HG03571 (cell line): ENCODE data around the gene CLPTM1.
A peak's percentile ranks its signal among the peaks of the same experiment; 100 is the strongest.
"Not testable (repeated sequence)": the region's sequence is repeated elsewhere in the genome, so short reads cannot be mapped to it uniquely, and the experiment has no call there.

Experiments used
- ATAC-seq: cut with Tn5 transposase; IDR thresholded peaks from one replicate; pipeline ENCODE4 v1.9.1; 2021; ENCODE audit not compliant: unreplicated experiment

The CLPTM1 gene

GRCh38 chr19:44942067-44942571, 13.1 kb upstream of the CLPTM1 start, which contains the start of gene APOC4:
TSS of gene APOC4 (plus strand) at chr19:44942237. CDS start at chr19:44942278, 41 bp downstream.
- ATAC-seq, result no peak

DNA sequence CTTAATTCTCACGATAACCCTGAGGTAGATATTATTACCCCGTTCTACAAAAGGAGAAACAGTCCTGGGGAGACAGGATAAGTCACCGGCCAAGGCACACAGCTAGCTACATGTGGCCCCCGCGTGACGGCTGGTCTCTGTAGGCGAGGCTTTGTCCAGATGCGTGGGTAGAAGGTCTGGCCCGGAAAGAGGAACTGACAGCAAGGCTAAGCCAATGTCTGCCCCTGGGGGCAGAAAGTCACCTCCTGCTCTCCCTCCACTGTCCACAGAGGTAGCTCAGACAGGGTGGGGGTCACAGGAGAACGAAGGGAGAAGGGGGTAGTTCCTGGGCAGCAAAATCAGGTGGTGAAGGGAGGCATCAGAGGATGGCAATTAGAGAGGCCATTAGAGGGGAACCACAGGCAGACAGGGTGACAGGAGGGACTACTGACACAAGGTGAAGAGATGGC, 11.4 kb upstream of the CLPTM1 start:
- no peak for ATAC-seq

GRCh38 chr19:44947041-44947581, 8.1 kb upstream of the CLPTM1 start:
- ATAC-seq, result no peak

DNA sequence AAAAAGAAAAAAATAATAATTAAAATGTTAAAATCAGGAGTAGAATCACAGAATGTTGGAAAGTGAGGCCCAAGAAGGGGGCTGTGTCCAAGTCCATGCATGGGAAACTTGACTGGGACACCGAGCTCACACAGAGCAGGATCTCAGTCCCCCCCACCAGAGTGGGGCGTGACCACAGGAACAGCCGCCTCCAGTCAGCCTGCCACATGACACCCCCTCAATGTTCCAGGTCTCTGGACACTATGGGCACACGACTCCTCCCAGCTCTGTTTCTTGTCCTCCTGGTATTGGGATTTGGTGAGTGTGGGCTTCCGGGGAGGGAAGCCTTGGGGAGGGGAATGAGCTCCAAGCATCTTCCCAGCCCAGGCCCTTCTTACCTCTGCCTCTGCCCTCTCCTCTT, 6.9 kb upstream of the CLPTM1 start:
- ATAC-seq, result no peak

DNA sequence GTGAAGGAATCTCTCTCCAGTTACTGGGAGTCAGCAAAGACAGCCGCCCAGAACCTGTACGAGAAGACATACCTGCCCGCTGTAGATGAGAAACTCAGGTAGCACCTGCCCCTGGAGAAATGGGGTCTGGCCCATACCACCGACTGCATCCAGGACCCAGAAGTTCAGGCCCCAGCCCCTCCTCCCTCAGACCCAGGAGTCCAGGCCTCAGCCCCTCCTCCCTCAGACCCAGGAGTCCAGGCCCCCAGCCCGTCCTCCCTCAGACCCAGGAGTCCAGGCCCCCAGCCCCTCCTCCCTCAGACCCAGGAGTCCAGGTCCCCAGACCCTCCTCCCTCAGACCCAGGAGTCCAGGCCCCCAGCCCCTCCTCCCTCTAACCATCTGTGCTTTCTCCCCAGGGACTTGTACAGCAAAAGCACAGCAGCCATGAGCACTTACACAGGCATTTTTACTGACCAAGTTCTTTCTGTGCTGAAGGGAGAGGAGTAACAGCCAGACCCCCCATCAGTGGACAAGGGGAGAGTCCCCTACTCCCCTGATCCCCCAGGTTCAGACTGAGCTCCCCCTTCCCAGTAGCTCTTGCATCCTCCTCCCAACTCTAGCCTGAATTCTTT, 6.3 kb upstream of the CLPTM1 start:
- no peak for ATAC-seq

- no peak for ATAC-seq
Observed at GRCh38 chr19:44949550-44949949, 5.6 kb upstream of the CLPTM1 start.

GRCh38 chr19:44951179-44952159, 3.7 kb upstream of the CLPTM1 start:
- no peak for ATAC-seq

DNA sequence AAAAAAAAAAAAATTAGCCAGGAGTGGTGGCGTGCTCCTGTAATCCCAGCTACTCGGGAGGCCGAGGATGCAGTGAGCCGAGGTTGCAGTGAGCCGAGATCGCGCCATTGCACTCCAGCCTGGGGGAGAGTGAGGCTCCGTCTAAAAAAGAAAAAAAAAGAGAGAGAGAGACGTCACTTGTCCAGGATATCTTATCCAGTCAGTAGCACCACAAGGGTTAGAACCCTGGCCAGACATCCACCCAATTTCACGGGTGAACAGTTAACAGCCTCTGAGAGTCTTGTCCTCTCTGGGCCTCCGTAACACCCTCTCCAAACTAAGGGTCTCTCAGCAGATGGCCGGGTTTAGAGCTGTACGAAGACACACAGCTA, 917 bp upstream of the CLPTM1 start:
- no peak for ATAC-seq

DNA sequence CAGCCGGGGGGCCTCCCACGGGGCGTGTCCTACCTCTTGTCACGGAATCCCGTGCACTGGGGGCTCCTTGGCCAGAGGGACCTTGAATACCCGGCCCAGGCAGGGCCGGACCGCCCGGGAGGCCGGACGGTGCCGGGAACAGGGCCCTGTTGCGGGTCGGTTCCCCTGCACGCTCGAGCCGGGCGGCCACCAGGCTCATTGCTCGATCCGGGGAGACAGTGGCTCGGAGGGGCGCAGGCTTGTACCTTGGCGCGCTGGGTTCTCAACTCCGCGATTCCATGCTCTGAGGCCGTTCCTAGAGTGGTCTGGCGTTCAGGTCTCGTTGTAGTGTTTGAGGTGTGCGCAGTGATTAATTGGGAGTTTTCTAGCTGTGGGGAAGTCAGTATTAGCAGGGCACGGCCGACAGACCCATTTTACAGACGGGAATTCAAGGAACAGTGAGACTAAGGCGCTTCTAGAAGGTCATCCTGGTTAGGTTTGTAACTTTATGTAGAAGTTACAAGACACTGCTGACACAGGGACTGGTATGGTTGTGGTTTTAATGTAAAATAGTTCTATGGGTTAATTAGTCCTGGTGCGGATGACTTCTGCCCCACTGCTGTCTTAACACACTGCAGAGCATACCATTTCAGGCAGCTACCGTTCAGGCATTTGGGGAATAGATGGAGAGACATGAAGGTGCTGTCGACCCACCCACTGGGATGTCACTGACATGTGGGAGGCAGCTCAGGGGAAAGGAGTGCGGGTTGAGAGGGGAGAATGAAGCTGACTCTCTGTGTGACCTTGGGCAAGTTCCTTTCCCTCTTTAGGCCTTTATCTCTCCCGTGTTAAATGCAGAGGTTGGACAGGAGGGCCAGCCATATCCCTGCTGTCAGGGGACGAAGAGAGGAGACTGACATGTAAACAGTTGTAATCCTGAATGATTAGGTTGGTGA, 592 bp downstream of the CLPTM1 start:
- peak; percentile 19 for ATAC-seq

DNA sequence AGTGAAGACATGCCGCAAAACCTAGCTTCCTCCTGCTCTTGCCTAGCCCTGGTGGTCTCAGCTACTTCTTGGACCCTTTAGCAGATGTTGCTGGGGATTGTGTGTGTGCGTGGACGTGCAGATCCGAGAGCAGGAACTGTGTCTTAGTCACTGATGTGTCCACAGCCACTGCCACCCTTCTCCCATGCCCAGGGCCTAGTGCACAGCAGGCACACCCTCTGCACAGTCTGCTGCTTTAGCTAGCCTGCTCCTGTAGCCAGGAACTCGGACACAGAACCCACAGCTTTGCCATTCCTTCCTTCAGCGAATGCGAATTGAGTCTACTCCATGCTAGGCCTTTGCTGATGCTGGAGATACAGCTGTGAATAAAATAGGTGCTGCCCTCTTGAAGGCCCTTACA, 2.3 kb downstream of the CLPTM1 start:
- no peak for ATAC-seq

GRCh38 chr19:44958090-44958489, 2.9 kb downstream of the CLPTM1 start:
- ATAC-seq, result no peak

DNA sequence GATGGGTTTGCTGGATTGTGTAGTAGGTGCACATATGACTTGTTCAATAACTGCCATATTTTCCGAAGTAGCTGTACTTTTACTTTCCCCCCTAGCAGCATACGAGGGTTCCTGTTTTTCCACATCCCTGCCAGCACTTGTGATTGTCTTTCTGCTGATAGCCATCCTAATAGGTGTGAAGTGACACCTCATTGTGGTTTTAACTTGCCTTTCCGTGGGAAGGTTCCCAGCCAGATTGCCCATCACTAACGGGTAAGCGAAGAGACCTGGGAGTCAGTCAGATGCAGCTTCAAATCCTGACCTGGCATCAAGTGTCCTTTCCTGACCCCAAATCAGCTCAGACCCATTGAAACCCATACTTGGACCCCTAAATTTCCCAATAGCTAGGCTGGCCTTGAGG, 4.5 kb downstream of the CLPTM1 start:
- no peak for ATAC-seq

GRCh38 chr19:44960906-44961728, 5.9 kb downstream of the CLPTM1 start:
- ATAC-seq, result no peak

DNA sequence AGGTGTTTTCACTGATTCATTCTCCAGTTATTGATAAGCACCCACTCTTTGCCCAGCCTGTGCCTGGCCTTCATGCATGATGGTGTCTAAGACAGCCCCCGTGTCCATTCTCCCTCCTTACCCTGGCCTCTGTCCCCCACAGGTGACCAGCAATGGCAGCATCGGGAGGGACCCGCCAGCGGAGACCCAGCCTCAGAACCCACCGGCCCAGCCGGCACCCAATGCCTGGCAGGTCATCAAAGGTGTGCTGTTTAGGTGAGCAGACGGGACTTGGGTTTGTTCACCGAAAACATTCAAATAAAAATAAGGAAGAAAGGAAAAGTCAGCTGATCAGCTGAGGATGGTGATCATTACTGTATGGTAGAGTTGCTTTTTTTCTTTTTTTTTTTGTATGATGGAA, 6.6 kb downstream of the CLPTM1 start:
- no peak for ATAC-seq

DNA sequence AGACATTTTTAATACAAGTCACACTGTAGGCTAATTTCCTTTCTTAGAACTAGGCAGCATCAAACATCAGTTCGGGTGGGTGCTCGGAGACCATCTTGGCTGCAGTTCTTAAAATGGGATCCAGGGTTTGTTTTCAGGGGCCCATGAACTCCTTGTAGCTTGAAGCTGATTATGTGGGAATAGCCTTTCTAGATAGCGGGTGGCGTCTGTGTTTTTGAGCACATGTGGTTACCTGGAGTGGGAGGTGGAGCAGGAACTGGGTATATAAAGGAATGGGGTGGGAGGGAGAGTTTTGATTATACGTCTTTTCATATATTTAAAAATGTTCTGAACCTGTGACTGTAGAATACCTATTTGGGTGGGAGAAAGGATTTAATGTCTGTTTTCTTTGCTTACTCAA, 12.9 kb downstream of the CLPTM1 start:
- ATAC-seq, result no peak

GRCh38 chr19:44968670-44969069, 13.5 kb downstream of the CLPTM1 start:
- ATAC-seq, result no peak

- no peak for ATAC-seq
Observed at GRCh38 chr19:44969437-44969836, 14.3 kb downstream of the CLPTM1 start.

GRCh38 chr19:44971451-44971850, 16.3 kb downstream of the CLPTM1 start:
- ATAC-seq, result not testable (repeated sequence)

GRCh38 chr19:44972802-44973201, 17.6 kb downstream of the CLPTM1 start:
- no peak for ATAC-seq
